Measurements from ENCODE around the gene BOLA1.

Gene BOLA1

DNA sequence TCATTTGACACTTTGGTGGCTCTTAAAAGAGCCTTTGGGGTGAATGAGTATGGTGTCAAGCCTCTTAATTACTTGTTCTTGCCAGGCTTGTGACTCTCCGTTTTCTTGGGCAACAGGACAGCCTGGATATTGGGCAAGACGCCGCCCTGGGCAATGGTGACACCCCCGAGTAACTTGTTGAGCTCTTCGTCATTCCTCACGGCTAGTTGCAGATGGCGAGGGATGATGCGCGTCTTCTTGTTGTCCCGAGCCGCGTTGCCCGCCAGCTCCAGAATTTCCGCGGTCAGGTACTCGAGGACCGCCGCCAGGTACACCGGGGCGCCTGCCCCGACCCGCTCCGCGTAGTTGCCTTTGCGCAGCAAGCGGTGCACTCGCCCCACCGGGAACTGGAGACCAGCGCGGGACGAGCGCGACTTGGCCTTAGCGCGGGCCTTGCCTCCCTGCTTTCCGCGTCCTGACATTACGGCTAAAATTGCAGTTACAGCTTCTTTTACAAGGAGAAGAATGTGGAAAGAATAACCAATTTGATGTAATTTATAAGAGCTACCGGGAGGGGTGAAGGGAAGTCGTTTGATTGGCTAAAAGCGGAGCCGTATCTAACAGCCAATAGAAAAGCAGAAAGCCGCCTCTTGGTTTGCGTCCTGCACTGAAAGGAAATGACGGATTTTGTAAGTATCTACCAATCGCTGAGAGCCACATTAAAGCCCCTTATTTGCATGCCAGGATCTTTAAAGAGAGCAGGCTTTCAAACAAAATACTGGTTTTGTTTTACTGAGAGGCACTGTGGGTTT lies 11.7 kb upstream of the BOLA1 start:
- DNase-seq, result peak; percentile 67

GRCh38 chr1:149888247-149888998 lies 10.9 kb upstream of the BOLA1 start:
- DNase-seq, result peak; percentile 91

DNA sequence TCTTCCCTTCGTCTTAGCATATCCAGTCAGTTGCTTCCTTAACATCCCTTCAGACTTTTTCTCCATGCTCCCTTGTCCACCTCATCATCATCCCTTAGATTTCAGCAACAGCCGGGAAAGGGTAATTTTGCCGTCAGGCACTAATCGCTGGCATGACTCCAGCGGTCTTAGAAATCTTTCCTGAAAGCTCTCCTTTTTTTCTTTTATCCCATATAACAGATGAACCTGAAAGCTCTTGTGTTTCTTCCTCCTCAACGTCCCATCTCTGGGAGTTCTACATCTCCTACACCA lies 10.4 kb upstream of the BOLA1 start:
- no peak for DNase-seq

DNA sequence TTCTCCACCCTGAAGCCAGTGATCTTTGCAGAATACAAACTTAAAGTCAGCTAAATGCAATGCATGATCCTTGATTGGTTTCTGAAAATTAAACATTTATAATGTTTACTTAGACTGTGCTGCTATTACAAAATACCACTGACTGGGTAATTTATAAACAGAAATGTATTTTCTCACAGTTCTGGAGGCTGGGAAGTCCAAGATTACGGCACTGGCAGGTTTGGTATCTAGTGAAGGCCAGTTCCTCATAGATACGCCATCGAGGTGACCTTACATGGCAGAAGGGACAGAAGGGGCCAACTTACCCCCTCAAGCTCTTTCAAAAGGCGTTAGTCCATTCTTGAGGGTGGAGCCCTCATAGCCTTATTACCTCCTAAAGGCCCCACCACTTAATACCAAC lies 2.8 kb upstream of the BOLA1 start:
- DNase-seq, result no peak

DNA sequence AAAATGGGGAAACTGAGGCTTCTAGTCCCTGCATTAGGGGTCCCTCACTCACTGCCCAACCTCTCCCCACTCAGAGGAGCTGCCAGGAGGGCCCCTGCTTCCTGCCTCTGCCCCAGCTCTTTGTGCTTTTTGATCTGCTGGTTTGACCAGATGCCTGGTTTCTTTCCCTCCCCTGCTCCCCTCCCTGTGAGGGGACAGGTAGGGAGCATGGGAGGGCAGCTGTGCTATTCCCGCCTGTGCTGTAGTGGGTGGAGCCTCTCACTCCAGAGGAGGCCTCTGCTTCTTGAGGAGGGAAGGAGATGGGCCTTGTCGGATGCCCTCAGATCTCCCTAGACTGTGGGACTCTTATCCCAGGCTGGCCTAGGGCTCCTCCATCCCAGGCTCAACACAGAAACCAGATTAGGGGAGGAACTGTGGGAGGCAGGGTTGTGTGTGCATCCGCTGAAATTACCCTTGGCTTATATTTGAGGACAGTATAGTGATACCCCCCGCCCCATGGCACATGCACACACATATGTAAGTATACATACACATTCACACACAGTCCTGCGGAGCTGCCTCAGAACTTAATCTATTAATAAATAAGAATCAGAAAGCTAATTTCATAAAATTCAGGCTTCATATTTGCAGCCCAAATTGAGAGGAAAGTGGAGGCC lies 4.6 kb downstream of the BOLA1 start:
- DNase-seq, result no peak

DNA sequence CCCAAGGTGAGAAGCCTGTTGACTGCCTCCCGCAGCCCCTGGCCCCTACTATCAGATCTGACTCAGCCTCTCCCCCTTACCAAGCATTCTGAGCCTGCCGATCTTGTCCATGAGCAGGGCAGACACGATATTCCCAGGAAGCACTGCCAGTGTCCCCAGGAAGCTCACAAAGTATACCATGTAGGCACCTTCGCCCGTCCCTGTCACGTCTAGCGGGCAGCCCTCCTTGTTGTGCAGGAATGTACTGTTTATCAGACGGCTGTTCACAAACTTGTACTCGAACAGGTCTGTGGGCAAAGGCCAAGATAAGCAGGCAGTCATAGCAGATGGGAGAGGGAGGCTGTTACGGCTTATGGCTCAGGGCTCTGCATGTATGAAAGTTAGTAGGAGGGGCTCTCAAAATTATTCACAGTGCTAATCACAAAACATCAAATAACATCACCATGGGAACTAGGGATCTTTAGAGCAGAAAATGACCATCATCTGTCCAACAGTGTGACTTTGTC lies 7.3 kb downstream of the BOLA1 start:
- no peak for DNase-seq

DNA sequence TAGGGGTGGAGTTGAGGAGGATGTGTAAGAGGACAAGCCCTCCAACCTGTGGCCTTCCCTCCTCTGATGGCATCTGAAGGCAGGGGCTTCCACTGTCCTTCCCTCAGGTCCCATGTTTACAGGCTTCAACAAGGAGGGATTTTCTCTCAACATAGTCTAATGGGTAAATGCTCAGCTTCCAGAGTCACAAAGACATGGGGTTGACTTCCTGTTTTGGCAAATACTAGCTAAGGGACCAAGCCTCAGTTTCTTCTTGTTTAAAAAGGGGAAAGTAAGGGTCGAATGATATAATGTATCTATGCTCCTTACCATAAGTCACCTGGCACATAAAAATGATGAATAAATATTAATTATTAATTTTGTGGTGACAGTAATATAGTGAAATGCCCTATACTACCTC lies 15.2 kb downstream of the BOLA1 start:
- DNase-seq, result no peak

- DNase-seq, result no peak
Measured at GRCh38 chr1:149915429-149916192, 16.2 kb downstream of the BOLA1 start.

DNA sequence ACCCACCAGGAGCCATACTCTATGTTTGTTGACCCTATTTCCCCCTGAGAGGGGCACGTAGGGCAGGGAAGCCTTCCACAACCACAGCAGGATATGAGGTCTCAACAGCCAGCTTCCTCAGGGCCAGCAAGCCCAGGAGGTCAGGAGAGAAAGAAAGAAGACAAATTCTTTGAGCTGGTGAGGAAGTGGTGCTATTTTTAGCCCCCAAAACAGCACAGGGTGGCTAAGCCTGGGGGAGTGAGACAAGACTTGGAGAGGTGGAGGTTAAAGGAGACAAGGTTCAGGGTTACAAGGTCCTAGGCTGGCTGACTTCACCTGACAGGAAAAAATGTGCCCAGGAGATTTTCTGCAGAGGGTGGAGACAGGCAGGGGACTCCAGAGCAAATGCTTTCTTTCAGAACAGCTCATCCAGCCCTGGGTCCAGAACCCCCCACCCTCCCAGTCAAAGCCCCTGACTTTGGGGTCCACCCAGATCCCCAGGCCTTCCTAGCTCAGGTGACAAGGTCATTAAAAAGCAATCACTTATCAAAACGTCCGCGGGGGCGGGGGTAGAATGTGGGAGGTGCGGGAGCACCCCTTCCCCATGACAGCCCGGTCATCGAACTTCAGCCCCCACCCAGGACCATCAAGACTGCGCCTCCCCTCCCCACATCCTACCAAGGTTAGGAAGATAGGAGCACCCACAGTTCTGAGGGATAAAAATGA lies 17.0 kb downstream of the BOLA1 start:
- DNase-seq, result no peak

DNA sequence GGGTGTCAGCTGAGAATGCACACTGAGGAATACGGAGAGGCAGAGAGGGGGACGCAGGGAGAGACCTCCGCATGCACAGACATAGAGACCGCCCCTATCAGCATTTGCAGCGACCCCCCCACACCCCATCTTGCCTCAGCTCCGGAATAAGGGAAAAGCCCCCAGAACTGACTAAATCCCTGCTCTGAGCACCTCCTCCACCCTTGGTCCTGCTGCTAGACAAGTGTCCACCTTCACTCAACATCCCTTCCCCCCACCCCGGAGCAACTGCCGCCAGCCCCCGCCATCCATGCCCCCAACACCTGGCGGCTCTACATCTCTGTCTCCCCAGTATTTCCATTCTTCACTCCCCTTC lies 17.5 kb downstream of the BOLA1 start:
- no peak for DNase-seq

- no peak for DNase-seq
Measured at GRCh38 chr1:149917571-149918144, 18.3 kb downstream of the BOLA1 start, which contains the start of gene SV2A. Gene SV2A, minus strand, starts transcription at chr1:149917844. Its CDS starts 4,004 bp downstream, at chr1:149913840.

DNA sequence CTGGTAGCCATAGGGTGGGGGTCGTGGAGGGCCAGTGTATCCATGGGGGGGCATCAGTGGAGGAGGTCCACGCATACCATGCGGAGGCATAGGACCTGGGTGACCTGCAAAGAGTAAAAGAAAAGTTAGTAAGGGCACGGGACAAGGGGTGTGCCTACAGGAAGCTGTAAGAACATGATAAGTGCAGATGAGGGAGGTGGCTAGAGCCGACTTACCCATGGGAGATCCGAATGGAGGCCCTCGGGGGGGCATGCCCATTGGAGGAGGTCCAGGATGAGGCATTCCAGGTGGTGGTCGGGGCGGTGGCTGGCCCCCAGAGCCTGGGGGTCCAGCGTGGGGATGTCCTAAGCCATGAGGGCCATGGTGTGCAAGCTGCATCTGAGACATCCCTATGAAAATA lies 24.3 kb downstream of the BOLA1 start:
- no peak for DNase-seq

GRCh38 chr1:149925345-149925744 lies 26.0 kb downstream of the BOLA1 start:
- DNase-seq, result no peak

GRCh38 chr1:149925751-149926150 lies 26.4 kb downstream of the BOLA1 start:
- no peak for DNase-seq

GRCh38 chr1:149926296-149926695 lies 26.9 kb downstream of the BOLA1 start:
- DNase-seq, result no peak

DNA sequence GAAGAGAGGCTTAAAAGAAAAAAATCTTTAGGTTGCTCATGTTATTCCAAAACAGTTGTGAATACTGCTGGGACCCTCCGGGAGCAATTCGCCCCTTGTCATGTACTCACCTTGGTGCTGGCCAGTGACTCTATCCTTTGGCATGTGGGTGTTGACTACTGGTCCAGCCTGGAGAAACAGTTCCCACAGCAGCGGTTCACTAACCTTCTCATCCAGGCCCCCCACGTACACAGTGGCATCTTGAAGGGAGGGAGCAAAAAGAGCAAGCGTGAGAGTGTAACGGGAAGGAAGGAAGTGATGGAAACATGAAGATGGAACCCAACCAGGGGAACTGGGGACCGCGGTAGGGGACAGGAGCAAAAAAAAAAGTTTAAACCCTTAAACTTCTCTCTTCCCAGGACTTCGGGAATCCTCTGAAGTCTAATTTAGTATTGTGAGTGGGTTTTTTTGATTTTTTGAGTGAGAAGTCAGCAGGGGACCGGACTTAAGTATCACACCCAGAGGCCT lies 27.7 kb downstream of the BOLA1 start:
- no peak for DNase-seq

GRCh38 chr1:149927563-149928400 lies 28.4 kb downstream of the BOLA1 start, which contains the start of gene SF3B4:
Gene SF3B4, minus strand, starts transcription at chr1:149927803. Its CDS starts 44 bp downstream, at chr1:149927759.
- DNase-seq, result peak; percentile 80

DNA sequence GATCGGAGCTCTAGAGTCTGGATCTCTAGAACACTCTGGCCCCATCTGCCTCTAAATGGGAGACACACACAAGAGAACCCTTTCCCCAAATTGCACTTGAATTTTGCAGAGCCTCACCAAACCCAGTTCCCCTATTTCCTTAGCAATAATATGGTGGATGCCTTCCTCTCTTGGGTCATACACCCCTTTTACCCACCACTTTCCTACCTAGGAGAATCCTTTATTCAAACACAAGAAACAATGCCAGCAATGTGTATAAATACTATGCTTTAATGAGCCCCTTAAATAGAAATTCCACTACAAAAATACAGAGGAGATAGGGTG lies 29.0 kb downstream of the BOLA1 start:
- DNase-seq, result no peak

- no peak for DNase-seq
Measured at GRCh38 chr1:149929856-149930255, 30.5 kb downstream of the BOLA1 start.

- no peak for DNase-seq
Measured at GRCh38 chr1:149931212-149931790, 31.9 kb downstream of the BOLA1 start.

DNA sequence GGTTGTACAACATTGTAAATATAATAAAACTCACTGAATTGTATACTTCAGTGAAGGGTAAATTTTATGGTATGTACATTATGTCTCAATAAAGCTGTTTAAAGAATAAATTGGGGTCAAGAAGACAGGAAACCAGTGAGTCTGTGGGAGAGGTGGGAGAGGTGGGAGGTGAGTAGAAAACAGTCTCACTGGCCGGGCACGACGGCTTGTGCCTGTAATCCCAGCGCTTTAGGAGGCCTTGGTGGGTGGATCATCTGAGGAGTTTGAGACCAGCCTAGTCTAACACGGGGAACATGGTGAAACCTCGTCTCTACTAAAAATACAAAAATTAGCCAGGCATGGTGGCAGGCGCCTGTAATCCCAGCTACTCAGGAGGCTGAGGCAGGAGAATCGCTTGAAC lies 33.1 kb downstream of the BOLA1 start:
- no peak for DNase-seq

All from KG1 (cell line).